ENCODE measurements around the gene ADARB1. TPM values are rescaled to one million over a fixed set of nuclear protein-coding genes. Genes with fewer than 3 reads are reported as not detected.

ADARB1 gene
- total and polyA plus RNA-seq, 2 experiments from 2014 or later = 4.8 to 14.8 TPM

DNA sequence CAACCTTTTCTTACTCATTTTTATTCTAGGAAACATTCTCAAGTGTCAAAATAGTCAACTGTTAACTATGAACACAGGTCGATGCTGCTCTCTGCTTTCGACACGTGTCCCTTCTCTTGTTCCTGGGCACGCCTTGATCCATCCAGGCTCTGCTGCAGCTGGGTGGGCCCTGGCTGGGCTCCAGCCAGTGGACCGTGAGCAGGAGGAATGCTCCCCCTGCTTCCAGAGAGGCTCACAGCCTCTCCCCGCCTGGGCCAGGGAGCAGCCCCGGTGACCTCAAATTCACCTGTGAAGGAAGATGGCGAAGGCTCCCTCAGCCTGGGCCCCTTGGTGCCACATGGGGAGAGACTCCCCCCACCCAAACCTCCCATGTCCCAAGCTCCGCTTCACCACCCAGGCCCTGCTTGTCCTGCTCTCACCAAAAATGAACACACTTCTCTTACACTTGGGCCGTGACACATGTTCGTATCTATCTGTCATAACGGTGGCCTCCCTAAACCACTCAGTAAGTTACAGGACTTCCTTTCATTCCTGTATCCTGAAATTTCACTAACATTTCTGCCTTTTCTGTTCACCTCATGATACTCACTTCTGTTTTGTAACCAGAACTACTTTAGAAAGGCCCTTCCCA lies 24.6 kb upstream of the ADARB1 start (continued):
- TF ChIP-seq EZH2 (IDR thresholded peaks at IDR 0.05; ENCODE audit: low read depth, unreplicated experiment) = no peak
- TF ChIP-seq, protein P1, sequence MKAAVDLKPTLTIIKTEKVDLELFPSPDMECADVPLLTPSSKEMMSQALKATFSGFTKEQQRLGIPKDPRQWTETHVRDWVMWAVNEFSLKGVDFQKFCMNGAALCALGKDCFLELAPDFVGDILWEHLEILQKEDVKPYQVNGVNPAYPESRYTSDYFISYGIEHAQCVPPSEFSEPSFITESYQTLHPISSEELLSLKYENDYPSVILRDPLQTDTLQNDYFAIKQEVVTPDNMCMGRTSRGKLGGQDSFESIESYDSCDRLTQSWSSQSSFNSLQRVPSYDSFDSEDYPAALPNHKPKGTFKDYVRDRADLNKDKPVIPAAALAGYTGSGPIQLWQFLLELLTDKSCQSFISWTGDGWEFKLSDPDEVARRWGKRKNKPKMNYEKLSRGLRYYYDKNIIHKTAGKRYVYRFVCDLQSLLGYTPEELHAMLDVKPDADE (IDR thresholded peaks at IDR 0.05) = no peak
- TF ChIP-seq CREB1 (CRISPR knock-in tag; IDR thresholded peaks at IDR 0.05; ENCODE audit: low read depth) = no peak

DNA sequence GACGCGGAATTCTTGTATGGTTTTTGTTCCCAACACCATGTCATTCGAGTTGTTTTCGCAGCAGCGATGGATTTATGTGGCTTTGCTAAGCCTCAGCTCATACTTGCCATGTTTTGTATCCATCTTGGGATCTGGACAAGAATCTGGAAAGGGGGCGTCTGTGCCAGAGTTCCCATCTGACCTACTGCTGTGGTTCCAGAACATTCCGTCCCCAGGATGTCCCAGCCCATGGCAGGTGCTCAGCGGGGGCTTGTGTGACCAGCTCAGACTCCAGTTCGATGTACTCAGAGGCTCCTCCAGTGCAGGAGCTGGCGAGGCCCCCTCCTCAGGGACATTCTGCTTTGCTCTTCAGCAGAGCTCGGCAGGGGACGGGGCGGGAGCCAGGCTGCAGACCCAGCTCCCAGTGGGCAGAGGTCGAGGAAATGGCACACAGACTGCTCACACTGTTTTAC lies 24.0 kb upstream of the ADARB1 start:
- peak overlapping the region; percentile 43; the same call in 1 of the 2 replicates for H2AFZ ChIP-seq
- no peak overlapping the region for H3K27ac Mint-ChIP-seq
- H3K79me2 ChIP-seq (replicated peaks; ENCODE audit: insufficient read depth) = no peaks in the 10 kb centered on the region
- H3K36me3 Mint-ChIP-seq (ENCODE audit: low read depth) = no peaks in the 10 kb centered on the region; the same call in 2 of the 3 replicates
- H3K4me3 Mint-ChIP-seq = peak overlapping the region; percentile 21; the same call in 1 of the 3 replicates
- H4K20me1 ChIP-seq (replicated peaks; ENCODE audit: insufficient read depth) = no peaks in the 10 kb centered on the region
- peaks cover 4% of the 10 kb centered on the region for H3K27me3 Mint-ChIP-seq (ENCODE audit: insufficient read depth, low read depth, poor library complexity)
- no peaks in the 10 kb centered on the region for H3F3A ChIP-seq (replicated peaks; ENCODE audit: low read depth)
- H3K4me1 Mint-ChIP-seq = peaks cover 28% of the 10 kb centered on the region
- H3K9me2 ChIP-seq (ENCODE audit: insufficient read depth) = no peaks in the 10 kb centered on the region
- peaks cover 17% of the 10 kb centered on the region for H3K4me1 ChIP-seq (ENCODE audit: insufficient read depth)
- ATAC-seq = peak; percentile 68
- no peak overlapping the region for H3K4me3 ChIP-seq
- no peaks in the 10 kb centered on the region for H3K27me3 ChIP-seq (ENCODE audit: insufficient read depth)
- H3K36me3 ChIP-seq (ENCODE audit: insufficient read depth) = no peaks in the 10 kb centered on the region
- peaks cover 11% of the 10 kb centered on the region; the same call in 2 of the 3 replicates for H3K9me3 Mint-ChIP-seq
- no peak overlapping the region for H3K27ac ChIP-seq (ENCODE audit: low read depth)
- no peak for DNase-seq (ENCODE audit: low spot score)
- H3K4me2 ChIP-seq = no peak overlapping the region
- TF ChIP-seq, protein P1 (IDR thresholded peaks at IDR 0.05) = no peak
- TF ChIP-seq, protein P2, sequence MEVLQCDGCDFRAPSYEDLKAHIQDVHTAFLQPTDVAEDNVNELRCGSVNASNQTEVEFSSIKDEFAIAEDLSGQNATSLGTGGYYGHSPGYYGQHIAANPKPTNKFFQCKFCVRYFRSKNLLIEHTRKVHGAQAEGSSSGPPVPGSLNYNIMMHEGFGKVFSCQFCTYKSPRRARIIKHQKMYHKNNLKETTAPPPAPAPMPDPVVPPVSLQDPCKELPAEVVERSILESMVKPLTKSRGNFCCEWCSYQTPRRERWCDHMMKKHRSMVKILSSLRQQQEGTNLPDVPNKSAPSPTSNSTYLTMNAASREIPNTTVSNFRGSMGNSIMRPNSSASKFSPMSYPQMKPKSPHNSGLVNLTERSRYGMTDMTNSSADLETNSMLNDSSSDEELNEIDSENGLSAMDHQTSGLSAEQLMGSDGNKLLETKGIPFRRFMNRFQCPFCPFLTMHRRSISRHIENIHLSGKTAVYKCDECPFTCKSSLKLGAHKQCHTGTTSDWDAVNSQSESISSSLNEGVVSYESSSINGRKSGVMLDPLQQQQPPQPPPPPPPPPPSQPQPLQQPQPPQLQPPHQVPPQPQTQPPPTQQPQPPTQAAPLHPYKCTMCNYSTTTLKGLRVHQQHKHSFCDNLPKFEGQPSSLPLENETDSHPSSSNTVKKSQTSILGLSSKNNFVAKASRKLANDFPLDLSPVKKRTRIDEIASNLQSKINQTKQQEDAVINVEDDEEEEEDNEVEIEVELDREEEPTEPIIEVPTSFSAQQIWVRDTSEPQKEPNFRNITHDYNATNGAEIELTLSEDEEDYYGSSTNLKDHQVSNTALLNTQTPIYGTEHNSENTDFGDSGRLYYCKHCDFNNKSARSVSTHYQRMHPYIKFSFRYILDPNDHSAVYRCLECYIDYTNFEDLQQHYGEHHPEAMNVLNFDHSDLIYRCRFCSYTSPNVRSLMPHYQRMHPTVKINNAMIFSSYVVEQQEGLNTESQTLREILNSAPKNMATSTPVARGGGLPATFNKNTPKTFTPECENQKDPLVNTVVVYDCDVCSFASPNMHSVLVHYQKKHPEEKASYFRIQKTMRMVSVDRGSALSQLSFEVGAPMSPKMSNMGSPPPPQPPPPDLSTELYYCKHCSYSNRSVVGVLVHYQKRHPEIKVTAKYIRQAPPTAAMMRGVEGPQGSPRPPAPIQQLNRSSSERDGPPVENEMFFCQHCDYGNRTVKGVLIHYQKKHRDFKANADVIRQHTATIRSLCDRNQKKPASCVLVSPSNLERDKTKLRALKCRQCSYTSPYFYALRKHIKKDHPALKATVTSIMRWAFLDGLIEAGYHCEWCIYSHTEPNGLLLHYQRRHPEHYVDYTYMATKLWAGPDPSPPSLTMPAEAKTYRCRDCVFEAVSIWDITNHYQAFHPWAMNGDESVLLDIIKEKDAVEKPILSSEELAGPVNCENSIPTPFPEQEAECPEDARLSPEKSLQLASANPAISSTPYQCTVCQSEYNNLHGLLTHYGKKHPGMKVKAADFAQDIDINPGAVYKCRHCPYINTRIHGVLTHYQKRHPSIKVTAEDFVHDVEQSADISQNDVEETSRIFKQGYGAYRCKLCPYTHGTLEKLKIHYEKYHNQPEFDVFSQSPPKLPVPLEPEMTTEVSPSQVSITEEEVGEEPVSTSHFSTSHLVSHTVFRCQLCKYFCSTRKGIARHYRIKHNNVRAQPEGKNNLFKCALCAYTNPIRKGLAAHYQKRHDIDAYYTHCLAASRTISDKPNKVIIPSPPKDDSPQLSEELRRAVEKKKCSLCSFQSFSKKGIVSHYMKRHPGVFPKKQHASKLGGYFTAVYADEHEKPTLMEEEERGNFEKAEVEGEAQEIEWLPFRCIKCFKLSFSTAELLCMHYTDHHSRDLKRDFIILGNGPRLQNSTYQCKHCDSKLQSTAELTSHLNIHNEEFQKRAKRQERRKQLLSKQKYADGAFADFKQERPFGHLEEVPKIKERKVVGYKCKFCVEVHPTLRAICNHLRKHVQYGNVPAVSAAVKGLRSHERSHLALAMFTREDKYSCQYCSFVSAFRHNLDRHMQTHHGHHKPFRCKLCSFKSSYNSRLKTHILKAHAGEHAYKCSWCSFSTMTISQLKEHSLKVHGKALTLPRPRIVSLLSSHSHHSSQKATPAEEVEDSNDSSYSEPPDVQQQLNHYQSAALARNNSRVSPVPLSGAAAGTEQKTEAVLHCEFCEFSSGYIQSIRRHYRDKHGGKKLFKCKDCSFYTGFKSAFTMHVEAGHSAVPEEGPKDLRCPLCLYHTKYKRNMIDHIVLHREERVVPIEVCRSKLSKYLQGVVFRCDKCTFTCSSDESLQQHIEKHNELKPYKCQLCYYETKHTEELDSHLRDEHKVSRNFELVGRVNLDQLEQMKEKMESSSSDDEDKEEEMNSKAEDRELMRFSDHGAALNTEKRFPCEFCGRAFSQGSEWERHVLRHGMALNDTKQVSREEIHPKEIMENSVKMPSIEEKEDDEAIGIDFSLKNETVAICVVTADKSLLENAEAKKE (CRISPR knock-in tag; IDR thresholded peaks at IDR 0.05) = no peak
- TF ChIP-seq STAT1 (IDR thresholded peaks at IDR 0.05; ENCODE audit: unreplicated experiment) (no peak), EZH2phosphoT487 (IDR thresholded peaks at IDR 0.05; ENCODE audit: unreplicated experiment) (no peak), POLR2AphosphoS5 (IDR thresholded peaks at IDR 0.05; ENCODE audit: low read depth) (no peak), ZNF114 (CRISPR knock-in tag; IDR thresholded peaks at IDR 0.05) (no peak), CREB1 (CRISPR knock-in tag; IDR thresholded peaks at IDR 0.05; ENCODE audit: low read depth) (no peak)
- TF ChIP-seq, protein P3, sequence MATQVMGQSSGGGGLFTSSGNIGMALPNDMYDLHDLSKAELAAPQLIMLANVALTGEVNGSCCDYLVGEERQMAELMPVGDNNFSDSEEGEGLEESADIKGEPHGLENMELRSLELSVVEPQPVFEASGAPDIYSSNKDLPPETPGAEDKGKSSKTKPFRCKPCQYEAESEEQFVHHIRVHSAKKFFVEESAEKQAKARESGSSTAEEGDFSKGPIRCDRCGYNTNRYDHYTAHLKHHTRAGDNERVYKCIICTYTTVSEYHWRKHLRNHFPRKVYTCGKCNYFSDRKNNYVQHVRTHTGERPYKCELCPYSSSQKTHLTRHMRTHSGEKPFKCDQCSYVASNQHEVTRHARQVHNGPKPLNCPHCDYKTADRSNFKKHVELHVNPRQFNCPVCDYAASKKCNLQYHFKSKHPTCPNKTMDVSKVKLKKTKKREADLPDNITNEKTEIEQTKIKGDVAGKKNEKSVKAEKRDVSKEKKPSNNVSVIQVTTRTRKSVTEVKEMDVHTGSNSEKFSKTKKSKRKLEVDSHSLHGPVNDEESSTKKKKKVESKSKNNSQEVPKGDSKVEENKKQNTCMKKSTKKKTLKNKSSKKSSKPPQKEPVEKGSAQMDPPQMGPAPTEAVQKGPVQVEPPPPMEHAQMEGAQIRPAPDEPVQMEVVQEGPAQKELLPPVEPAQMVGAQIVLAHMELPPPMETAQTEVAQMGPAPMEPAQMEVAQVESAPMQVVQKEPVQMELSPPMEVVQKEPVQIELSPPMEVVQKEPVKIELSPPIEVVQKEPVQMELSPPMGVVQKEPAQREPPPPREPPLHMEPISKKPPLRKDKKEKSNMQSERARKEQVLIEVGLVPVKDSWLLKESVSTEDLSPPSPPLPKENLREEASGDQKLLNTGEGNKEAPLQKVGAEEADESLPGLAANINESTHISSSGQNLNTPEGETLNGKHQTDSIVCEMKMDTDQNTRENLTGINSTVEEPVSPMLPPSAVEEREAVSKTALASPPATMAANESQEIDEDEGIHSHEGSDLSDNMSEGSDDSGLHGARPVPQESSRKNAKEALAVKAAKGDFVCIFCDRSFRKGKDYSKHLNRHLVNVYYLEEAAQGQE (IDR thresholded peaks at IDR 0.05; ENCODE audit: unreplicated experiment) = no peak
- TF ChIP-seq, protein P4, sequence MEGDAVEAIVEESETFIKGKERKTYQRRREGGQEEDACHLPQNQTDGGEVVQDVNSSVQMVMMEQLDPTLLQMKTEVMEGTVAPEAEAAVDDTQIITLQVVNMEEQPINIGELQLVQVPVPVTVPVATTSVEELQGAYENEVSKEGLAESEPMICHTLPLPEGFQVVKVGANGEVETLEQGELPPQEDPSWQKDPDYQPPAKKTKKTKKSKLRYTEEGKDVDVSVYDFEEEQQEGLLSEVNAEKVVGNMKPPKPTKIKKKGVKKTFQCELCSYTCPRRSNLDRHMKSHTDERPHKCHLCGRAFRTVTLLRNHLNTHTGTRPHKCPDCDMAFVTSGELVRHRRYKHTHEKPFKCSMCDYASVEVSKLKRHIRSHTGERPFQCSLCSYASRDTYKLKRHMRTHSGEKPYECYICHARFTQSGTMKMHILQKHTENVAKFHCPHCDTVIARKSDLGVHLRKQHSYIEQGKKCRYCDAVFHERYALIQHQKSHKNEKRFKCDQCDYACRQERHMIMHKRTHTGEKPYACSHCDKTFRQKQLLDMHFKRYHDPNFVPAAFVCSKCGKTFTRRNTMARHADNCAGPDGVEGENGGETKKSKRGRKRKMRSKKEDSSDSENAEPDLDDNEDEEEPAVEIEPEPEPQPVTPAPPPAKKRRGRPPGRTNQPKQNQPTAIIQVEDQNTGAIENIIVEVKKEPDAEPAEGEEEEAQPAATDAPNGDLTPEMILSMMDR (conservative IDR thresholded peaks at IDR 0.05; ENCODE audit: low read depth in 2 of 2) = no peak
